SJSA1 (cell line): ENCODE results near the gene TOMM34. TPM values are rescaled to one million over a fixed set of nuclear protein-coding genes. Genes with fewer than 3 reads are reported as not detected.
A peak's percentile ranks its signal among the peaks of the same experiment; 100 is the strongest.

Experiments used
- DNase-seq, 2 experiments: peaks; one replicate each; pipeline ENCODE4 v3.0.0-alpha.2; 2015 to 2020; ENCODE audit warnings: low spot score in 2 of 2, low read depth in 1 of 2
- H3K27ac ChIP-seq: fragments of 250-450 bp; sonication (Bioruptor Pico); 2 replicates; pipeline ENCODE4 v1.5.1; 2020; ENCODE audit warnings: mild to moderate bottlenecking, moderate library complexity
- H3K27me3 ChIP-seq: fragments of 250-450 bp; sonication (Bioruptor Pico); replicated peaks from 2 replicates; pipeline ENCODE4 v1.5.1; 2020; ENCODE audit warnings: mild to moderate bottlenecking, moderate library complexity
- H3K36me3 ChIP-seq: fragments of 250-450 bp; sonication (Bioruptor Pico); 2 replicates; pipeline ENCODE4 v1.5.1; 2020; ENCODE audit warnings: mild to moderate bottlenecking
- H3K4me1 ChIP-seq: fragments of 250-450 bp; sonication (Bioruptor Pico); replicated peaks from 2 replicates; pipeline ENCODE4 v1.6.1; 2021; ENCODE audit warnings: mild to moderate bottlenecking
- H3K4me3 ChIP-seq: fragments of 250-450 bp; sonication (Bioruptor Pico); 2 replicates; pipeline ENCODE4 v1.5.1; 2020; ENCODE audit warnings: mild to moderate bottlenecking
- H3K9me3 ChIP-seq: fragments of 250-450 bp; sonication (Bioruptor Pico); replicated peaks from 2 replicates; pipeline ENCODE4 v1.5.1; 2020; ENCODE audit warnings: mild to moderate bottlenecking
- total RNA-seq: library from RNA; depleted of rRNA; stranded (reverse); fragments of >200 nt; shearing (Covaris generic); gene quantifications from 2 replicates; pipeline ENCODE4 v1.2.3, GENCODE V29; 2014; rRNA removed

TOMM34 gene
- total RNA-seq, 1 experiment from 2014 or later = 33.7 TPM

DNA sequence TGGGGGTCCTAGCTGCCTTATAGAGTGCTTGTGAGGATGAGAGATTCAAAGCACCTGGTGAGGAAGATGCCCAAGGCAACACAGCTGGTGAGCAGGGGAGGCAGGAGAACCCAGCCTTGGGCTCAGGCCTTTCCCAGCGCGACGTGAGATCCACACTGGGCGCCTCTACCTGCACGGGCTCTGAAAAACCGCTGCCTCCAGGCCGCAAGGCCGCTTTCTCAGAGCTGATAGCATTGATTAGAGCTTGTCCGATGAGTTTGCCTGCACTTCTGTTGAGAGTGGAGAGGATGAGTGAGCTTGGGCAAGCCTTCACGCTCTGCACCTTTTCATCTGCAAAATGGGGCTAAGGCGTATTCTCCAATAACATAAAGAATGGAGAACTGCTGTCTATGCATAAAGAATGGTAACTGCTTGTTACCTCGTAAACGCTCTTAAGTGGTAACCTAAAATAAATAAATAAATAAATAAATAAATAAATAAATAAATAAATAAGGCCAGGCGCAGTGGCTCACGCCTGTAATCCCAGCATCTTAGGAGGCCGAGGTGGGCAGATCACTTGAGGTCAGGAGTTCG is 49.4 kb downstream of the TOMM34 start:
- H3K9me3 ChIP-seq = no peaks in the 10 kb centered on the region
- H3K27ac ChIP-seq = no peak overlapping the region
- no peak for DNase-seq
- H3K4me1 ChIP-seq = peaks cover 16% of the 10 kb centered on the region
- H3K36me3 ChIP-seq = peaks cover 51% of the 10 kb centered on the region
- H3K27me3 ChIP-seq = no peaks in the 10 kb centered on the region
- peak overlapping the region; percentile 75 for H3K4me3 ChIP-seq

DNA sequence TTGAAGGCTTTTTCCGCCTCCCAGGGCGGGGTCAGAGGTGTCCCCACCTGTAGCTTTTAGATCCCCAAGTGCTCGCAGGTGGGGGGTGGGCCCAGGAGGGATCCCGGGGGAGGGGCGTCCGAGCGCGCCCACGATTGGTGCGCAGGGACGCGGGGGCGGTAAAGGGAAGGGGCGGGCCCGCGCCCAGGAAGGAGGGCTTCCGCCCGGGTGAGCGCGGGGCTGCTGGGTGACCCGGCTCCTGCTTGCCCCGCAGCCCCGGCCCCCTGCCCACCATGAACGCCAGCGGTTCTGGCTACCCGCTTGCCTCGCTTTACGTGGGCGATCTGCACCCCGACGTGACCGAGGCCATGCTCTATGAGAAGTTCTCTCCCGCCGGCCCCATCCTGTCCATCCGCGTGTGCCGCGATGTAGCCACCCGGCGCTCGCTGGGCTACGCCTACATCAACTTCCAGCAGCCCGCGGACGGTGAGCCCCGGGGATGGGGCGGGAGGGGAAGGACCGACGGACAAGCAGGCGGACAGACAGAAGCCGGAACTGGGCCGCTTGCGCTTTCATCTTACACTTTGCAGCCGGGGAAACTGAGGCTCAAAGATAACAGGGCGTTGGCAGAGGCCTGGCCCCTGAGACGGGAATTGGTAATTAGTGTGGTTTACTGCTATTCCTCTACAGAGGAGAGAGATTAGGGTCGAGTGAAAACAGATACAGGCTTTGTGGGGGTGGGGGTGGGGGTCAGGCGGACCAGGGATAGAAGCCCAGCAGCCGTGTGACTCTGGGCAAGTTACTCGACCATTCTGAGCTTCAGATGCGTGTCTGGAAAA is 50.1 kb downstream of the TOMM34 start, which contains the start of gene PABPC1L:
Gene PABPC1L (plus strand): TSS at position 189 of the 818 bp plus-strand sequence. CDS start 84 bp downstream, at position 273.
- DNase-seq = peak; percentile 66 to 72
- Histone ChIP-seq H3K36me3 (peaks cover 56% of the 10 kb centered on the region), H3K27ac (0 out of 2 replicates have a peak within 1 kb of the TSS, but pooled peaks have one; percentile 22), H3K4me3 (peak within 1 kb of the TSS; percentile 75), H3K27me3 (no peaks in the 10 kb centered on the region), H3K4me1 (peaks cover 16% of the 10 kb centered on the region), H3K9me3 (no peaks in the 10 kb centered on the region)

DNA sequence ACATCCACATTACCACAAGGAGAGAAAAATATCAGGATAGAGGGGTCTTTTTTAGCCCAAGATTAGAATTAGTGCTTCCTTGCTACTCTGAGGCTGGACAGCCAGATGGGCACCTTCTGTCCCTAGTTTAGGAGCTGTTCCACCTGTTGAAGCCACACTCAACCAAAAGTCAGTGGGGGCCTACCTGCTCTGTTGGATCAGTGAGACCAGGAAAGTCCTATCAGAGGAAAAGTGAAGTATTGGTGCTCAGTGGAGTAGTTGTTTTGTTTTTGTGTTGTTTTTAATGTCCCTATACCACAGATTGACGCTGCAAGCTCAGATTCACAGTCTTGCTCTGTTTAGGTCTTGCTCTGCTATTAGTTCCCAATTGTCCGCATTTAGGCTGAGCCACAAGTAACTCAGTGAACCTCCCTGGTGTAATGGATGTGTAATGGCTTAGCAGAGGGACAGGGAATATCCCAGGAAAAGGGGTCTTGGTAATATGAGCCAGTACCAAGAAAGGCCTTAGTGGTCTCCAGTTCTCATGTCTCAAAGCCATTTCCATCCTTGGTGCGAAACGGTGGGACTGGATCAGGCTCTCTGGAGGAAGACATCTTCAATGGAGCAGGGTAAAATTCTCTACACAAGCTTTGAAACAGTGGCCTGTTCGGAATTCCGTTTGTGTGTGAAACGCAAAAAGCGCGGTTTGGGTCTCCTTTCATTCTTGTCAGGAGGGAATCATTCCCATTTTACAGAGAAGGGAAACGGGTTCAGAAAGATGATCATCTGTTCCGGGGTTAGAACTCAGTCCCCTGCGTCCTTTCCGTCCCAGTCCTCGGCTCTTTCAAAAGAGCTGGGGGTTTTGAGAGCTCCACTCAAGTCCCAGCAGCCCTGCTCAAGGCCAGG is 51.0 kb downstream of the TOMM34 start:
- peak in 1 of 2 experiments; percentile 29 for DNase-seq
- peak overlapping the region; percentile 75 for H3K4me3 ChIP-seq
- no peak overlapping the region for H3K27ac ChIP-seq
- H3K36me3 ChIP-seq = peaks cover 56% of the 10 kb centered on the region
- H3K9me3 ChIP-seq = no peaks in the 10 kb centered on the region
- no peaks in the 10 kb centered on the region for H3K27me3 ChIP-seq
- peaks cover 16% of the 10 kb centered on the region for H3K4me1 ChIP-seq

DNA sequence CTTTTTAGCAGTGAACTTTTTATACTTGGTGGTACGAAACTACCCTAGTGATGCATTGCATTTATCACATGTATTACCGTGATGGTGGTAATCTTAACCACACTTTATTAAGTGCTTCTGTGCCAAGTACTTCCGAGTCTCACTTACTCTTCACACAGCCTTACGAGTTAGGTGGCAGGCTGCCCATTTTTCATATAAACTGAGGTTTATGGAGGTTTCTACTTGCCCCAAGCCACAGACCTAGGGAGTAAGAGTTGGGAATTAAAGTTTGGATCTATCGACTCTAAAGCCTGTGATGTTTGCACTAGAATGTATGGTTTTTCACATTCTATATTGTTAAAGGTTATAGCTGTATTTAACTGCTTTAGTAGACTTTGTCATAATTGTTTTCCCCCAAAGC is 55.8 kb downstream of the TOMM34 start:
- no peak for DNase-seq
- Histone ChIP-seq H3K27ac (no peak overlapping the region), H3K9me3 (no peaks in the 10 kb centered on the region), H3K4me1 (peaks cover 2% of the 10 kb centered on the region; the same call in 1 of the 2 replicates), H3K27me3 (no peaks in the 10 kb centered on the region), H3K36me3 (peaks cover 90% of the 10 kb centered on the region), H3K4me3 (no peak overlapping the region)

DNA sequence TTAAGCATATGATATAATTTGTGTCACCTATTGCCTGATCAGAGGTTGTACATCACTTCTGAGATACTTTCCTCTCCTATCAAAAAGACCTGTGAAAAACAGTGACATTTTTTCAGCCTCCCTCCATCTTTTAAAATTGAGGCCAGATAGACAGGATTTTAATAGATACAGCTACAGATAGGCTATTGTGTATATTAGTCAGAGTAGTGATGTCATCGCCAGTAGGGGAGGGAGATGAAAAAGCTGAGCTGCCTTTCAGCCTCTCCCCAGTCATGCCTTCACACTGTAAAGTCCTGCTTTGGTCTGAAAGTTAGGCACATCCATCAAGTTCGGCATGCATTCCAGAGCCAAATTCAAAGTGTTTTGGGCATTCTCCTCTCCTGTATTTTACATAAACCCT is 58.2 kb downstream of the TOMM34 start:
- H3K9me3 ChIP-seq = no peaks in the 10 kb centered on the region
- peaks cover 80% of the 10 kb centered on the region for H3K36me3 ChIP-seq
- H3K27ac ChIP-seq = no peak overlapping the region
- no peaks in the 10 kb centered on the region for H3K4me1 ChIP-seq
- H3K27me3 ChIP-seq = no peaks in the 10 kb centered on the region
- no peak for DNase-seq
- H3K4me3 ChIP-seq = no peak overlapping the region

DNA sequence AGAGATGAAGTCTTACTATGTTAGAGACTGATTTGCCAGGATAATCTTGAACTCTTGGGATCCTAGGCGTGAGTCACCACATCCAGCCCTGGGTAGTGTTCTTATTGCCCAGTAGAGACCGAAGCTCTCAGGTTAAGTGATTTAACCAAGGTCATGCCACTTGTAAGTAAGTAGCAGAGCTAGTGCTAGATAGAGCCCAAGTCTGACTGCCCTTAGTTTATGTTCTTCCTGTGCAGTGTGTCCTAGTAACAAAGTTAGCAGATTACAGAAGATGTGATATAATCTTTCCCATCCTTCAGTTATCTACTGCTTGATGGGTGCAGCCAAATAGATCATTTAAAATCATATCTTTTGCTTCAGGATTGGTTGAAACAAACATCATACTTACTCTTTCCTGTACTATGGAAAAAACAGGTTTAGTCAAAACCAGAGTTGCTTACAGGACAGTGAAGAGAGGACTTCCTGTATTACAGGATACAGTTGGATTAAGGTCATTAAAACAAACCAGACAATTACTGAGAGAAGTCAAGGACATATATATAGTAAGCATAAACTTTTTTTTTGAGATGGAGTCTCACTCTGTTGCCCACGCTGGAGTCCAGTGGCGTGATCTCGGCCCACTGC is 59.9 kb downstream of the TOMM34 start:
- DNase-seq = no peak
- no peak overlapping the region for H3K4me3 ChIP-seq
- no peaks in the 10 kb centered on the region for H3K27me3 ChIP-seq
- H3K27ac ChIP-seq = no peak overlapping the region
- H3K9me3 ChIP-seq = no peaks in the 10 kb centered on the region
- H3K4me1 ChIP-seq = no peaks in the 10 kb centered on the region
- H3K36me3 ChIP-seq = peaks cover 70% of the 10 kb centered on the region

DNA sequence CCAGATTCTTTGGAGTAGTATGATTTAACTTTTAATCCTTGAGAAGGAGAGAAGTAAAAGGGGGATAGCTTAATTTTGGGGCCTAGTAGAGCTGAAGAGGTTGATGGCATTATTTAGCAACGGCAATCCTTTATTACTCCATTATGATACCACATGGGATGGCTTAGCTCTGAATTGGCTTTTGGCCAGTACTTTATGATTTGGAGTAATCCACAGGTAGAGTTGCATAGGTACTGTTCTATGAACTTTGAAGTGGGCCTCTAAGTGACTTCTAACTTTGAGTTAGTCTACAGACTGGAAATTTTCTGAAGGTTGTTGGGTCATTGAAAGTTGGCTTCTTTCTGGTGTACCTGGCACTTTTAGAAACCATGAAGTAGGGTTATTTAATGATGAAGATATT is 63.1 kb downstream of the TOMM34 start:
- Histone ChIP-seq H3K27ac (no peak overlapping the region), H3K4me3 (no peak overlapping the region), H3K9me3 (no peaks in the 10 kb centered on the region), H3K36me3 (peaks cover 53% of the 10 kb centered on the region), H3K4me1 (no peaks in the 10 kb centered on the region), H3K27me3 (no peaks in the 10 kb centered on the region)
- DNase-seq = no peak

DNA sequence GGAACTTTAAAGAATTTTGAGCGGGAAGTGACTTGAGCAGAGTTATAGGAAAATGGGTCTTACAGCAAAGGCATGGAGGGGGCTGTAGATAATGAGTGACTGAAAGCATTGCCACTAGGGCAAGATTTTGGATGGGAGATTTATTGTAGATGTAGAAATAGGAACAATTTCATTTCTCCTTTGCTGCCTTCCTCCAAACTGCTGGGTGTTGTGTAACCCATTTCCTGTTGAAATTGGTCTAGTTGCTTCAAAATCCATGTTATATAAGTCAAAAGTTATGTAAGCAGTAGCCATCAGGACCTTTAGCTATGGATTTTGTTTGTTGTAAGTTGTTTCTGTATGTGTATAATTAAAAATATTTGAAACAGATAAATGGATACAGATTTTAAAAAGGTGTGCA is 63.6 kb downstream of the TOMM34 start:
- no peak for DNase-seq
- no peaks in the 10 kb centered on the region for H3K27me3 ChIP-seq
- H3K36me3 ChIP-seq = peaks cover 53% of the 10 kb centered on the region
- no peaks in the 10 kb centered on the region for H3K4me1 ChIP-seq
- H3K9me3 ChIP-seq = no peaks in the 10 kb centered on the region
- H3K4me3 ChIP-seq = no peak overlapping the region
- H3K27ac ChIP-seq = no peak overlapping the region

DNA sequence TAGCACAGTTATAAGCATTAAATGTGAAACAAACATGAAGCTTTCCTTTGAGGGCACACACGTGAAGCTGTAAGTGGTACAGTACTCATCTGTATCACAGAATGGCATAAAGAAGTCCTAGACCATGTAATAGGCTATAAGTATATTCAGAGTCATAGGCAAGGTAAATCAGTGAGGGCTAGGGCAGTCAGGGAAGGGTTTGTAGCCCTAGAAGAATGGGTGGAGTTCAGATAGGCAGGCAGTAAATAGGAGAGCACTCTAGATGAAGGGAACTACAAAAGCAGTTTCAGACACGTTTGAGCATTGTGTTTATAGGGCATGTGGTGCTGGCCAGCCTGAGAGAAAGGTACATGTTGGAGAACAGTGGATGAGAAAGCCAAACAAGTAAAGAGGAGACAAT is 65.2 kb downstream of the TOMM34 start:
- H3K36me3 ChIP-seq = peaks cover 47% of the 10 kb centered on the region
- no peaks in the 10 kb centered on the region for H3K4me1 ChIP-seq
- no peak overlapping the region for H3K27ac ChIP-seq
- H3K27me3 ChIP-seq = no peaks in the 10 kb centered on the region
- no peak for DNase-seq
- no peaks in the 10 kb centered on the region for H3K9me3 ChIP-seq
- no peak overlapping the region for H3K4me3 ChIP-seq

Other genes with a start within 250 kb of the TOMM34 start
- not detected in 2 replicates for gene CCN5, start 245.0 kb downstream of the TOMM34 start, total RNA-seq
- gene KCNK15, start 214.5 kb downstream of the TOMM34 start, total RNA-seq = not detected in 2 replicates
- gene RIMS4, start 149.9 kb downstream of the TOMM34 start, total RNA-seq = not detected in 2 replicates
- 84.0 and 95.5 TPM in 2 replicates for gene YWHAB, start 74.7 kb downstream of the TOMM34 start, total RNA-seq
- gene PABPC1L, start 50.3 kb downstream of the TOMM34 start, total RNA-seq = 3.9 and 4.8 TPM in 2 replicates
- gene STK4, start 6.1 kb upstream of the TOMM34 start, total RNA-seq = 12.6 and 19.5 TPM in 2 replicates
- gene KCNS1, start 140.7 kb upstream of the TOMM34 start, total RNA-seq = not detected in 2 replicates
- not detected in 2 replicates for gene WFDC5, start 154.8 kb upstream of the TOMM34 start, total RNA-seq
- gene WFDC12, start 164.1 kb upstream of the TOMM34 start, total RNA-seq = not detected in 2 replicates
- gene PI3, start 214.5 kb upstream of the TOMM34 start, total RNA-seq = not detected in 2 replicates
- not detected in 2 replicates for gene SEMG1, start 246.6 kb upstream of the TOMM34 start, total RNA-seq